ENCODE data around the gene RNF138. TPM values are rescaled to one million over a fixed set of nuclear protein-coding genes. Genes with fewer than 3 reads are reported as not detected.
A peak's percentile ranks its signal among the peaks of the same experiment; 100 is the strongest.

The RNF138 gene, protein sequence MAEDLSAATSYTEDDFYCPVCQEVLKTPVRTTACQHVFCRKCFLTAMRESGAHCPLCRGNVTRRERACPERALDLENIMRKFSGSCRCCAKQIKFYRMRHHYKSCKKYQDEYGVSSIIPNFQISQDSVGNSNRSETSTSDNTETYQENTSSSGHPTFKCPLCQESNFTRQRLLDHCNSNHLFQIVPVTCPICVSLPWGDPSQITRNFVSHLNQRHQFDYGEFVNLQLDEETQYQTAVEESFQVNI
- total RNA-seq (2021) (98.4 to 106 TPM (median 103 TPM) in 3 replicates), Bru-seq, nascent RNA (percentile 88 among the genes with signal in this experiment)
- long read RNA-seq, experiment 1, transcript RNF138-202 (8 exons, 3,570 nt) = major isoform, 113 of 230 reads
- long read RNA-seq, experiment 1, partial matches to known transcripts = 78 of 230 reads
- long read RNA-seq, experiment 1, other reads (novel, unspliced or antisense) = 35 of 230 reads
- long read RNA-seq, experiment 2, transcript RNF138-202 (8 exons, 3,570 nt) = major isoform, 21 of 99 reads
- long read RNA-seq, experiment 2, partial matches to known transcripts = 30 of 99 reads
- long read RNA-seq, experiment 2, other reads (novel, unspliced or antisense) = 47 of 99 reads
- long read RNA-seq, experiment 3, transcript RNF138-202 (8 exons, 3,570 nt) = major isoform, 10 of 85 reads
- long read RNA-seq, experiment 3, transcript RNF138-201 (5 exons, 2,071 nt) = minor isoform, 5 of 85 reads
- long read RNA-seq, experiment 3, partial matches to known transcripts = 56 of 85 reads
- long read RNA-seq, experiment 3, other reads (novel, unspliced or antisense) = 14 of 85 reads

DNA sequence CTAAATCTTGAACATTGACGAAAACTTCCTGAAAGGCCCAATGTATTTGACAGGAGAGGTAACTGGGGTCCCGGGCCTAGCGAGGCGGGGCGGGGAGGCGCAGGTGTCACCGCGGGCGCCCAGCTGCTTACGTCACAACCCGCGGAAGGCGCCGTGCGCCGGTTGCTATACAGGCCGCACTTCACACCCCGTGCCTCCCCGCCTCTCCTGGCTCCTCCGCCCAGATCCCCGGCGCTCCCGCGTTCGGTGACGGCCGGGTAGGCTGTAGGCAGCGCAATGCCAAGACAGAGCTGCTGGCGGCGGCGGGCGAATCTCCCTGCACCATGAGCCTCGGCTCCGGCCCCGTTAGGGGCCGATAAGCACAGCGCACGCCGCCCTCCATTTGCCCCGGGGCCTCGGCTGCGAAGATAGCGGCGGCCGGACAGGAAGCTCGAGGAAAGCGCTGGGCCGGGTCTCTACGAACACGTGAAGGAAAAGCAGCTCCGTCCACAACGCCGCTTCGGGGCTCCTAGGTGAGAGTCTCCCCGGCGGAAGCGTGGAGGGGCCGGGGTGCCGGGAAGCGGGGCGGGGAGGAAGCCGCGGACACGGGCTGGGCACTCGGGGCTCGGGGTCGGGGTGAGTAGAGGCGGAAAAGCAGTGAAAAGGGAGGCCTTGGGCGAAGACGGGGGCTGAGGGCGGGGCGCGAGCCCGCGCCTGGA lies at the start of gene RNF138:
Gene RNF138, plus strand, starts transcription at position 151 of the 698 bp plus-strand sequence. CDS start 903 bp downstream, outside the sequence.
- H3K9me3 Mint-ChIP-seq = no peaks in the 10 kb centered on the region
- ATAC-seq = peak; percentile 49
- peaks cover 32% of the 10 kb centered on the region for H3K4me1 Mint-ChIP-seq
- no peaks in the 10 kb centered on the region for H3K27me3 Mint-ChIP-seq (ENCODE audit: low read depth)
- peak within 1 kb of the TSS; percentile 90 for H3K4me3 Mint-ChIP-seq
- CTCF ChIA-PET = interaction anchor here (1.1 kb wide), 1 partner anchor 101 kb away, joined by 4 read pairs; no protein-coding TSS in a partner anchor
- peak; percentile 87 for DNase-seq (ENCODE audit: low spot score)
- peak within 1 kb of the TSS; percentile 96 for H3K27ac Mint-ChIP-seq
- H3K36me3 Mint-ChIP-seq = peaks cover 13% of the 10 kb centered on the region
- POLR2A ChIA-PET = interaction anchor here (0.5 to 2.6 kb wide), 6 partner anchors 15 to 149 kb away, joined by 3 to 15 read pairs (median 4); partner anchors contain the start of genes RNF125 and TRAPPC8
- TF ChIP-seq ELF4 (CRISPR knock-in tag; IDR thresholded peaks at IDR 0.05; ENCODE audit: low read depth) (no peak), ZNF219 (CRISPR knock-in tag; IDR thresholded peaks at IDR 0.05; ENCODE audit: borderline replicate concordance) (0 out of 2 replicates have a peak, but pooled peaks have one; percentile 71), FOXP1 (CRISPR knock-in tag; IDR thresholded peaks at IDR 0.05; ENCODE audit: borderline replicate concordance) (peak; percentile 75; the same call in 1 of the 2 replicates), ATF1 (CRISPR knock-in tag; IDR thresholded peaks at IDR 0.05) (0 out of 2 replicates have a peak, but pooled peaks have one; percentile 82), NR2C2 (CRISPR knock-in tag; IDR thresholded peaks at IDR 0.05) (peak; percentile 60), ZNF232 (CRISPR knock-in tag; IDR thresholded peaks at IDR 0.05) (no peak), TP53 (CRISPR knock-in tag; IDR thresholded peaks at IDR 0.05) (0 out of 2 replicates have a peak, but pooled peaks have one; percentile 61), MYBL2 (CRISPR knock-in tag; IDR thresholded peaks at IDR 0.05) (no peak), ZNF263 (CRISPR knock-in tag; IDR thresholded peaks at IDR 0.05; ENCODE audit: low read depth) (no peak), JUN (CRISPR knock-in tag; IDR thresholded peaks at IDR 0.05) (peak; percentile 27; the same call in 1 of the 2 replicates), ZNF317 (CRISPR knock-in tag; IDR thresholded peaks at IDR 0.05; ENCODE audit: borderline replicate concordance, low read depth) (0 out of 2 replicates have a peak, but pooled peaks have one; percentile 45), ESRRA (CRISPR knock-in tag; IDR thresholded peaks at IDR 0.05; ENCODE audit: borderline replicate concordance) (peak; percentile 75; the same call in 1 of the 2 replicates), CREB1 (CRISPR knock-in tag; IDR thresholded peaks at IDR 0.05) (peak; percentile 71; the same call in 1 of the 2 replicates)
- TF ChIP-seq, protein P1, sequence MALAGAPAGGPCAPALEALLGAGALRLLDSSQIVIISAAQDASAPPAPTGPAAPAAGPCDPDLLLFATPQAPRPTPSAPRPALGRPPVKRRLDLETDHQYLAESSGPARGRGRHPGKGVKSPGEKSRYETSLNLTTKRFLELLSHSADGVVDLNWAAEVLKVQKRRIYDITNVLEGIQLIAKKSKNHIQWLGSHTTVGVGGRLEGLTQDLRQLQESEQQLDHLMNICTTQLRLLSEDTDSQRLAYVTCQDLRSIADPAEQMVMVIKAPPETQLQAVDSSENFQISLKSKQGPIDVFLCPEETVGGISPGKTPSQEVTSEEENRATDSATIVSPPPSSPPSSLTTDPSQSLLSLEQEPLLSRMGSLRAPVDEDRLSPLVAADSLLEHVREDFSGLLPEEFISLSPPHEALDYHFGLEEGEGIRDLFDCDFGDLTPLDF (CRISPR knock-in tag; IDR thresholded peaks at IDR 0.05) = 0 out of 2 replicates have a peak, but pooled peaks have one; percentile 76
- TF ChIP-seq, protein P2, sequence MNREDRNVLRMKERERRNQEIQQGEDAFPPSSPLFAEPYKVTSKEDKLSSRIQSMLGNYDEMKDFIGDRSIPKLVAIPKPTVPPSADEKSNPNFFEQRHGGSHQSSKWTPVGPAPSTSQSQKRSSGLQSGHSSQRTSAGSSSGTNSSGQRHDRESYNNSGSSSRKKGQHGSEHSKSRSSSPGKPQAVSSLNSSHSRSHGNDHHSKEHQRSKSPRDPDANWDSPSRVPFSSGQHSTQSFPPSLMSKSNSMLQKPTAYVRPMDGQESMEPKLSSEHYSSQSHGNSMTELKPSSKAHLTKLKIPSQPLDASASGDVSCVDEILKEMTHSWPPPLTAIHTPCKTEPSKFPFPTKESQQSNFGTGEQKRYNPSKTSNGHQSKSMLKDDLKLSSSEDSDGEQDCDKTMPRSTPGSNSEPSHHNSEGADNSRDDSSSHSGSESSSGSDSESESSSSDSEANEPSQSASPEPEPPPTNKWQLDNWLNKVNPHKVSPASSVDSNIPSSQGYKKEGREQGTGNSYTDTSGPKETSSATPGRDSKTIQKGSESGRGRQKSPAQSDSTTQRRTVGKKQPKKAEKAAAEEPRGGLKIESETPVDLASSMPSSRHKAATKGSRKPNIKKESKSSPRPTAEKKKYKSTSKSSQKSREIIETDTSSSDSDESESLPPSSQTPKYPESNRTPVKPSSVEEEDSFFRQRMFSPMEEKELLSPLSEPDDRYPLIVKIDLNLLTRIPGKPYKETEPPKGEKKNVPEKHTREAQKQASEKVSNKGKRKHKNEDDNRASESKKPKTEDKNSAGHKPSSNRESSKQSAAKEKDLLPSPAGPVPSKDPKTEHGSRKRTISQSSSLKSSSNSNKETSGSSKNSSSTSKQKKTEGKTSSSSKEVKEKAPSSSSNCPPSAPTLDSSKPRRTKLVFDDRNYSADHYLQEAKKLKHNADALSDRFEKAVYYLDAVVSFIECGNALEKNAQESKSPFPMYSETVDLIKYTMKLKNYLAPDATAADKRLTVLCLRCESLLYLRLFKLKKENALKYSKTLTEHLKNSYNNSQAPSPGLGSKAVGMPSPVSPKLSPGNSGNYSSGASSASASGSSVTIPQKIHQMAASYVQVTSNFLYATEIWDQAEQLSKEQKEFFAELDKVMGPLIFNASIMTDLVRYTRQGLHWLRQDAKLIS (CRISPR knock-in tag; IDR thresholded peaks at IDR 0.05; ENCODE audit: borderline replicate concordance) = no peak
- TF ChIP-seq, protein P3, sequence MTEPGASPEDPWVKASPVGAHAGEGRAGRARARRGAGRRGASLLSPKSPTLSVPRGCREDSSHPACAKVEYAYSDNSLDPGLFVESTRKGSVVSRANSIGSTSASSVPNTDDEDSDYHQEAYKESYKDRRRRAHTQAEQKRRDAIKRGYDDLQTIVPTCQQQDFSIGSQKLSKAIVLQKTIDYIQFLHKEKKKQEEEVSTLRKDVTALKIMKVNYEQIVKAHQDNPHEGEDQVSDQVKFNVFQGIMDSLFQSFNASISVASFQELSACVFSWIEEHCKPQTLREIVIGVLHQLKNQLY (CRISPR knock-in tag; IDR thresholded peaks at IDR 0.05) = 0 out of 2 replicates have a peak, but pooled peaks have one; percentile 67
- TF ChIP-seq, protein P4, sequence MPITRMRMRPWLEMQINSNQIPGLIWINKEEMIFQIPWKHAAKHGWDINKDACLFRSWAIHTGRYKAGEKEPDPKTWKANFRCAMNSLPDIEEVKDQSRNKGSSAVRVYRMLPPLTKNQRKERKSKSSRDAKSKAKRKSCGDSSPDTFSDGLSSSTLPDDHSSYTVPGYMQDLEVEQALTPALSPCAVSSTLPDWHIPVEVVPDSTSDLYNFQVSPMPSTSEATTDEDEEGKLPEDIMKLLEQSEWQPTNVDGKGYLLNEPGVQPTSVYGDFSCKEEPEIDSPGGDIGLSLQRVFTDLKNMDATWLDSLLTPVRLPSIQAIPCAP (CRISPR knock-in tag; IDR thresholded peaks at IDR 0.05) = 0 out of 2 replicates have a peak, but pooled peaks have one; percentile 22
- TF ChIP-seq, protein P5, sequence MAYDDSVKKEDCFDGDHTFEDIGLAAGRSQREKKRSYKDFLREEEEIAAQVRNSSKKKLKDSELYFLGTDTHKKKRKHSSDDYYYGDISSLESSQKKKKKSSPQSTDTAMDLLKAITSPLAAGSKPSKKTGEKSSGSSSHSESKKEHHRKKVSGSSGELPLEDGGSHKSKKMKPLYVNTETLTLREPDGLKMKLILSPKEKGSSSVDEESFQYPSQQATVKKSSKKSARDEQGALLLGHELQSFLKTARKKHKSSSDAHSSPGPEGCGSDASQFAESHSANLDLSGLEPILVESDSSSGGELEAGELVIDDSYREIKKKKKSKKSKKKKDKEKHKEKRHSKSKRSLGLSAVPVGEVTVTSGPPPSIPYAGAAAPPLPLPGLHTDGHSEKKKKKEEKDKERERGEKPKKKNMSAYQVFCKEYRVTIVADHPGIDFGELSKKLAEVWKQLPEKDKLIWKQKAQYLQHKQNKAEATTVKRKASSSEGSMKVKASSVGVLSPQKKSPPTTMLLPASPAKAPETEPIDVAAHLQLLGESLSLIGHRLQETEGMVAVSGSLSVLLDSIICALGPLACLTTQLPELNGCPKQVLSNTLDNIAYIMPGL (CRISPR knock-in tag; IDR thresholded peaks at IDR 0.05) = peak; percentile 55; the same call in 1 of the 2 replicates
- TF ChIP-seq, protein P6, sequence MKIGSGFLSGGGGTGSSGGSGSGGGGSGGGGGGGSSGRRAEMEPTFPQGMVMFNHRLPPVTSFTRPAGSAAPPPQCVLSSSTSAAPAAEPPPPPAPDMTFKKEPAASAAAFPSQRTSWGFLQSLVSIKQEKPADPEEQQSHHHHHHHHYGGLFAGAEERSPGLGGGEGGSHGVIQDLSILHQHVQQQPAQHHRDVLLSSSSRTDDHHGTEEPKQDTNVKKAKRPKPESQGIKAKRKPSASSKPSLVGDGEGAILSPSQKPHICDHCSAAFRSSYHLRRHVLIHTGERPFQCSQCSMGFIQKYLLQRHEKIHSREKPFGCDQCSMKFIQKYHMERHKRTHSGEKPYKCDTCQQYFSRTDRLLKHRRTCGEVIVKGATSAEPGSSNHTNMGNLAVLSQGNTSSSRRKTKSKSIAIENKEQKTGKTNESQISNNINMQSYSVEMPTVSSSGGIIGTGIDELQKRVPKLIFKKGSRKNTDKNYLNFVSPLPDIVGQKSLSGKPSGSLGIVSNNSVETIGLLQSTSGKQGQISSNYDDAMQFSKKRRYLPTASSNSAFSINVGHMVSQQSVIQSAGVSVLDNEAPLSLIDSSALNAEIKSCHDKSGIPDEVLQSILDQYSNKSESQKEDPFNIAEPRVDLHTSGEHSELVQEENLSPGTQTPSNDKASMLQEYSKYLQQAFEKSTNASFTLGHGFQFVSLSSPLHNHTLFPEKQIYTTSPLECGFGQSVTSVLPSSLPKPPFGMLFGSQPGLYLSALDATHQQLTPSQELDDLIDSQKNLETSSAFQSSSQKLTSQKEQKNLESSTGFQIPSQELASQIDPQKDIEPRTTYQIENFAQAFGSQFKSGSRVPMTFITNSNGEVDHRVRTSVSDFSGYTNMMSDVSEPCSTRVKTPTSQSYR (CRISPR knock-in tag; IDR thresholded peaks at IDR 0.05) = peak; percentile 64
- TF ChIP-seq, protein P7, sequence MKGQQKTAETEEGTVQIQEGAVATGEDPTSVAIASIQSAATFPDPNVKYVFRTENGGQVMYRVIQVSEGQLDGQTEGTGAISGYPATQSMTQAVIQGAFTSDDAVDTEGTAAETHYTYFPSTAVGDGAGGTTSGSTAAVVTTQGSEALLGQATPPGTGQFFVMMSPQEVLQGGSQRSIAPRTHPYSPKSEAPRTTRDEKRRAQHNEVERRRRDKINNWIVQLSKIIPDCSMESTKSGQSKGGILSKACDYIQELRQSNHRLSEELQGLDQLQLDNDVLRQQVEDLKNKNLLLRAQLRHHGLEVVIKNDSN (CRISPR knock-in tag; IDR thresholded peaks at IDR 0.05) = 0 out of 2 replicates have a peak, but pooled peaks have one; percentile 52
